CD14-positive monocyte (primary cell): ENCODE measurements around the gene EVA1C. TPM values are rescaled to one million over a fixed set of nuclear protein-coding genes. Genes with fewer than 3 reads are reported as not detected.
"Not testable (repeated sequence)": the region's sequence is repeated elsewhere in the genome, so short reads cannot be mapped to it uniquely, and the experiment has no call there.

Experiments used
- DNase-seq, 3 donors: peaks; one replicate each; pipeline ENCODE4 v3.0.0-alpha.2; 2011 to 2022
- H2AFZ ChIP-seq: 2 replicates; pipeline ENCODE4 v1.6.0; 2012; ENCODE audit warnings: mild to moderate bottlenecking, low read depth, low read length, inconsistent platforms; ENCODE audit not compliant: insufficient read depth, poor library complexity, severe bottlenecking
- H3K27ac ChIP-seq, 2 donors: 1 replicate in 1 of 2; 2 replicates in 1 of 2; pipeline ENCODE4 v1.5.1; 2012 to 2013; ENCODE audit warnings: low read length in 2 of 2, control low read depth in 1 of 2, inconsistent platforms in 1 of 2, low read depth in 1 of 2, mild to moderate bottlenecking in 1 of 2
- H3K27me3 ChIP-seq, 2 donors: one replicate each; pipeline versions ENCODE4 v1.6.0 to v1.6.1; 2011 to 2013; ENCODE audit warnings: low read length in 2 of 2; ENCODE audit not compliant: control insufficient read depth in 2 of 2, insufficient read depth in 2 of 2
- H3K36me3 ChIP-seq, 2 donors: replicated peaks in 1 of 2; 1 replicate in 1 of 2; 2 replicates in 1 of 2; pipeline versions ENCODE4 v1.5.1 to v1.6.1; 2012 to 2013; ENCODE audit warnings: low read length in 2 of 2, control low read depth in 1 of 2, inconsistent platforms in 1 of 2, mild to moderate bottlenecking in 1 of 2; ENCODE audit not compliant: insufficient read depth in 2 of 2, control insufficient read depth in 1 of 2
- H3K4me1 ChIP-seq, 2 donors: 1 replicate in 1 of 2; 2 replicates in 1 of 2; pipeline versions ENCODE4 v1.5.1 to v1.6.1; 2012 to 2013; ENCODE audit warnings: low read length in 2 of 2, control low read depth in 1 of 2, inconsistent platforms in 1 of 2, mild to moderate bottlenecking in 1 of 2, moderate library complexity in 1 of 2; ENCODE audit not compliant: insufficient read depth in 2 of 2, control insufficient read depth in 1 of 2
- H3K4me2 ChIP-seq: replicated peaks from 2 replicates; pipeline ENCODE3; 2012; ENCODE audit warnings: low read length, moderate library complexity, mild to moderate bottlenecking; ENCODE audit not compliant: poor library complexity, severe bottlenecking; ENCODE audit errors: extremely low read depth
- H3K4me3 ChIP-seq, 3 experiments: fragments of 200-600 bp in 1 of 3; sonication (generic) in 1 of 3; replicated peaks in 1 of 3; 1 replicate in 2 of 3; 2 replicates in 1 of 3; pipeline ENCODE4 v1.5.1; 2011 to 2013; ENCODE audit warnings: low read length in 3 of 3, mild to moderate bottlenecking in 3 of 3, control low read depth in 2 of 3, low read depth in 2 of 3, inconsistent platforms in 1 of 3, moderate library complexity in 1 of 3
- H3K79me2 ChIP-seq: 2 replicates; pipeline ENCODE4 v1.6.0; 2012; ENCODE audit warnings: mild to moderate bottlenecking, control low read depth, inconsistent platforms, low read length, moderate library complexity; ENCODE audit not compliant: insufficient read depth
- H3K9ac ChIP-seq: 2 replicates; pipeline ENCODE4 v1.6.0; 2017; ENCODE audit warnings: low read length, mild to moderate bottlenecking; ENCODE audit not compliant: insufficient read depth, poor library complexity, severe bottlenecking
- H3K9me3 ChIP-seq, 2 donors: replicated peaks in 1 of 2; 1 replicate in 1 of 2; 2 replicates in 1 of 2; pipeline versions ENCODE4 v1.5.1 to v1.6.1; 2012 to 2013; ENCODE audit warnings: low read length in 2 of 2, control low read depth in 1 of 2; ENCODE audit not compliant: control insufficient read depth in 1 of 2, insufficient read depth in 1 of 2
- H4K20me1 ChIP-seq: 2 replicates; pipeline ENCODE4 v1.6.0; 2012; ENCODE audit warnings: mild to moderate bottlenecking, low read length, control low read depth, moderate library complexity; ENCODE audit not compliant: insufficient read depth
- H3K27ac Mint-ChIP-seq, 7 donors: one replicate each; pipeline ENCODE4 v1.8.0; 2020; ENCODE audit warnings: mild to moderate bottlenecking in 7 of 7, mixed read lengths in 7 of 7, moderate library complexity in 6 of 7, inconsistent platforms in 2 of 7
- H3K27me3 Mint-ChIP-seq, 3 donors: one replicate each; pipeline ENCODE4 v1.8.0; 2021 to 2022; ENCODE audit warnings: low read depth in 3 of 3, mild to moderate bottlenecking in 3 of 3, mixed read lengths in 3 of 3, moderate library complexity in 3 of 3, inconsistent platforms in 1 of 3
- H3K36me3 Mint-ChIP-seq, 2 donors: one replicate each; pipeline ENCODE4 v1.8.0; 2020; ENCODE audit warnings: mixed read lengths in 2 of 2, inconsistent platforms in 1 of 2, mild to moderate bottlenecking in 1 of 2
- H3K4me1 Mint-ChIP-seq: one replicate; pipeline ENCODE4 v1.8.0; 2020; ENCODE audit warnings: mild to moderate bottlenecking, mixed read lengths
- H3K4me3 Mint-ChIP-seq, 2 donors: one replicate each; pipeline ENCODE4 v1.8.0; 2020; ENCODE audit warnings: mild to moderate bottlenecking in 2 of 2, mixed read lengths in 2 of 2, moderate library complexity in 1 of 2
- H3K9me3 Mint-ChIP-seq, 7 donors: one replicate each; pipeline ENCODE4 v1.8.0; 2020 to 2022; ENCODE audit warnings: mixed read lengths in 7 of 7, mild to moderate bottlenecking in 6 of 7, moderate library complexity in 6 of 7, inconsistent platforms in 2 of 7
- WGBS: methylation state at CpG from one replicate; pipeline ENCODE4 v1.1.5; 2013; ENCODE audit warnings: missing lambda C conversion rate; ENCODE audit not compliant: insufficient coverage; 5-methylcytosine and 5-hydroxymethylcytosine counted together
- intact Hi-C, 2 donors: fragments of 100-400 bp; cut with micrococcal nuclease; formaldehyde crosslinking; loops; one replicate each; pipeline versions ENCODE4 v1.15.0 to v1.15.1; 2023
- polyA plus RNA-seq, 3 donors: library from polyadenylated mRNA; depleted of rRNA in 1 of 3; unstranded in 2 of 3; stranded (reverse) in 1 of 3; fragments of 300-500 nt in 2 of 3; fragments of >200 nt in 1 of 3; fragmentation: Illumina TruSeq in 2 of 3; gene quantifications; 1 replicate in 2 of 3; 2 replicates in 1 of 3; pipeline ENCODE4 v1.2.3, GENCODE V29; 2012 to 2021
- TF ChIP-seq, protein P1 (sequence below): fragments of 200-600 bp; IDR thresholded peaks from one replicate; pipeline ENCODE4 v1.8.0; 2022; ENCODE audit warnings: antibody characterized with exemption, mild to moderate bottlenecking

EVA1C gene
- polyA plus RNA-seq, 3 donors: 0.37 to 0.73 (median 0.63) TPM

GRCh38 chr21:32529679-32530078, 117.2 kb downstream of the EVA1C start:
- H3K27ac Mint-ChIP-seq: no peak overlapping the region
- H3K27me3 Mint-ChIP-seq: peaks cover 0 to 3% (median 2%) of the 10 kb centered on the region in 3 donors
- Histone ChIP-seq H2AFZ (no peak overlapping the region), H3K9ac (no peak overlapping the region), H3K4me2 (no peak overlapping the region), H3K27ac (no peak overlapping the region), H3K36me3 (no peaks in the 10 kb centered on the region), H3K4me1 (no peaks in the 10 kb centered on the region), H3K79me2 (no peaks in the 10 kb centered on the region), H3K4me3 (no peak overlapping the region), H4K20me1 (no peaks in the 10 kb centered on the region), H3K27me3 (no peaks in the 10 kb centered on the region), H3K9me3 (peaks cover 0 to 7% of the 10 kb centered on the region in 2 donors)
- H3K9me3 Mint-ChIP-seq: peaks cover 0 to 31% (median 12%) of the 10 kb centered on the region in 7 donors
- no peak overlapping the region for H3K4me3 Mint-ChIP-seq
- TF ChIP-seq, protein P1, sequence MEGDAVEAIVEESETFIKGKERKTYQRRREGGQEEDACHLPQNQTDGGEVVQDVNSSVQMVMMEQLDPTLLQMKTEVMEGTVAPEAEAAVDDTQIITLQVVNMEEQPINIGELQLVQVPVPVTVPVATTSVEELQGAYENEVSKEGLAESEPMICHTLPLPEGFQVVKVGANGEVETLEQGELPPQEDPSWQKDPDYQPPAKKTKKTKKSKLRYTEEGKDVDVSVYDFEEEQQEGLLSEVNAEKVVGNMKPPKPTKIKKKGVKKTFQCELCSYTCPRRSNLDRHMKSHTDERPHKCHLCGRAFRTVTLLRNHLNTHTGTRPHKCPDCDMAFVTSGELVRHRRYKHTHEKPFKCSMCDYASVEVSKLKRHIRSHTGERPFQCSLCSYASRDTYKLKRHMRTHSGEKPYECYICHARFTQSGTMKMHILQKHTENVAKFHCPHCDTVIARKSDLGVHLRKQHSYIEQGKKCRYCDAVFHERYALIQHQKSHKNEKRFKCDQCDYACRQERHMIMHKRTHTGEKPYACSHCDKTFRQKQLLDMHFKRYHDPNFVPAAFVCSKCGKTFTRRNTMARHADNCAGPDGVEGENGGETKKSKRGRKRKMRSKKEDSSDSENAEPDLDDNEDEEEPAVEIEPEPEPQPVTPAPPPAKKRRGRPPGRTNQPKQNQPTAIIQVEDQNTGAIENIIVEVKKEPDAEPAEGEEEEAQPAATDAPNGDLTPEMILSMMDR: no peak
- no peaks in the 10 kb centered on the region for H3K36me3 Mint-ChIP-seq
- DNase-seq: no peak
- intact Hi-C loops: no loop called here
- H3K4me1 Mint-ChIP-seq: no peaks in the 10 kb centered on the region
- 94% methylated on average over 2 of the region's 4 CpGs for WGBS

GRCh38 chr21:32530809-32531208, 118.3 kb downstream of the EVA1C start:
- H3K27ac Mint-ChIP-seq: not testable (repeated sequence)

GRCh38 chr21:32531561-32531960, 119.1 kb downstream of the EVA1C start:
- intact Hi-C loops, H3K27ac Mint-ChIP-seq, H3K79me2 ChIP-seq, H2AFZ ChIP-seq, H3K36me3 ChIP-seq, H3K9me3 ChIP-seq, H4K20me1 ChIP-seq, H3K4me3 Mint-ChIP-seq, H3K4me1 ChIP-seq, H3K36me3 Mint-ChIP-seq, DNase-seq, H3K4me1 Mint-ChIP-seq, H3K9ac ChIP-seq, H3K27ac ChIP-seq, H3K4me2 ChIP-seq, H3K27me3 ChIP-seq, H3K27me3 Mint-ChIP-seq, H3K4me3 ChIP-seq: not testable (repeated sequence)
- H3K9me3 Mint-ChIP-seq: peaks cover 0 to 28% (median 9%) of the 10 kb centered on the region in 7 donors
- WGBS: no CpG with 5 or more reads among the region's 3 CpGs

More at GRCh38 chr21:32530809-32531208, 118.3 kb downstream of the EVA1C start:
- H3K4me1 Mint-ChIP-seq, H3K27me3 ChIP-seq, H3K27ac ChIP-seq, H3K4me2 ChIP-seq, H3K9ac ChIP-seq, H2AFZ ChIP-seq, H3K27me3 Mint-ChIP-seq, H3K9me3 ChIP-seq, H3K79me2 ChIP-seq, DNase-seq, H3K36me3 ChIP-seq, H4K20me1 ChIP-seq, H3K36me3 Mint-ChIP-seq, intact Hi-C loops, H3K4me3 ChIP-seq, H3K4me3 Mint-ChIP-seq, H3K4me1 ChIP-seq: not testable (repeated sequence)
- H3K9me3 Mint-ChIP-seq: peaks cover 0 to 28% (median 10%) of the 10 kb centered on the region in 7 donors
- 100% methylated on average over 2 of the region's 7 CpGs for WGBS
